Naive thymus-derived CD4-positive, alpha-beta T cell (primary cell): Measurements from ENCODE around the gene EVI5. TPM values are rescaled to one million over a fixed set of nuclear protein-coding genes. Genes with fewer than 3 reads are reported as not detected.

Experiments used
- ATAC-seq: fragments of 150-1000 bp; cut with Tn5 transposase; 2 replicates; pipeline ENCODE4 v1.10.0; 2021; ENCODE audit warnings: mild to moderate bottlenecking, moderate library complexity
- CTCF ChIA-PET: fragments of 350-600 bp; sonication (Branson Sonifier 250); formaldehyde crosslinking; loops from one replicate; lab custom pipeline; 2021; ENCODE audit warnings: antibody characterized with exemption; lab: Charles Lee
- POLR2A ChIA-PET: fragments of 350-600 bp; sonication (Branson Sonifier 250); formaldehyde crosslinking; loops from one replicate; lab custom pipeline; 2021; ENCODE audit warnings: antibody characterized with exemption, inconsistent platforms; lab: Charles Lee
- DNase-seq, 9 donors: peaks; one replicate each; pipeline versions ENCODE4 v3.0.0 to v3.0.0-alpha.2; 2020 to 2022; ENCODE audit warnings: mixed read lengths in 1 of 9
- H3K27ac ChIP-seq: one replicate; pipeline ENCODE4 v1.7.0; 2013; ENCODE audit warnings: mild to moderate bottlenecking, low read depth, low read length, moderate library complexity
- H3K27me3 ChIP-seq, 2 donors: one replicate each; pipeline ENCODE4 v1.7.0; 2013; ENCODE audit warnings: low read length in 2 of 2, mild to moderate bottlenecking in 2 of 2, moderate library complexity in 2 of 2; ENCODE audit not compliant: control insufficient read depth in 2 of 2, insufficient read depth in 2 of 2
- H3K36me3 ChIP-seq, 3 experiments: 1 replicate in 2 of 3; 2 replicates in 1 of 3; pipeline ENCODE4 v1.7.0; 2013; ENCODE audit warnings: low read length in 3 of 3, mild to moderate bottlenecking in 3 of 3, moderate library complexity in 1 of 3; ENCODE audit not compliant: insufficient read depth in 3 of 3, control insufficient read depth in 2 of 3
- H3K4me1 ChIP-seq, 2 donors: one replicate each; pipeline ENCODE4 v1.7.0; 2013; ENCODE audit warnings: low read length in 2 of 2, mild to moderate bottlenecking in 2 of 2, moderate library complexity in 1 of 2; ENCODE audit not compliant: control insufficient read depth in 2 of 2, insufficient read depth in 2 of 2
- H3K4me3 ChIP-seq: 2 replicates; pipeline ENCODE4 v1.7.0; 2013; ENCODE audit warnings: mild to moderate bottlenecking, low read length
- H3K9me3 ChIP-seq, 3 experiments: 1 replicate in 2 of 3; 2 replicates in 1 of 3; pipeline ENCODE4 v1.7.0; 2013; ENCODE audit warnings: low read length in 3 of 3; ENCODE audit not compliant: control insufficient read depth in 2 of 3
- H3K27ac Mint-ChIP-seq, 9 donors: one replicate each; pipeline ENCODE4 v1.8.0; 2020 to 2022; ENCODE audit warnings: mixed read lengths in 9 of 9, mild to moderate bottlenecking in 8 of 9, moderate library complexity in 5 of 9, inconsistent platforms in 2 of 9
- H3K27me3 Mint-ChIP-seq, 5 donors: one replicate each; pipeline ENCODE4 v1.8.0; 2021 to 2022; ENCODE audit warnings: mixed read lengths in 5 of 5, mild to moderate bottlenecking in 1 of 5
- H3K36me3 Mint-ChIP-seq, 5 donors: one replicate each; pipeline ENCODE4 v1.8.0; 2020 to 2022; ENCODE audit warnings: mixed read lengths in 5 of 5, mild to moderate bottlenecking in 3 of 5, inconsistent platforms in 1 of 5
- H3K4me1 Mint-ChIP-seq, 7 donors: one replicate each; pipeline ENCODE4 v1.8.0; 2020 to 2022; ENCODE audit warnings: mixed read lengths in 7 of 7, mild to moderate bottlenecking in 3 of 7, inconsistent platforms in 1 of 7
- H3K4me3 Mint-ChIP-seq, 10 donors: one replicate each; pipeline ENCODE4 v1.8.0; 2020 to 2022; ENCODE audit warnings: mild to moderate bottlenecking in 10 of 10, mixed read lengths in 10 of 10, moderate library complexity in 6 of 10, inconsistent platforms in 2 of 10
- H3K9me3 Mint-ChIP-seq, 11 donors: one replicate each; pipeline ENCODE4 v1.8.0; 2020 to 2022; ENCODE audit warnings: mixed read lengths in 11 of 11, mild to moderate bottlenecking in 4 of 11, inconsistent platforms in 1 of 11, moderate library complexity in 1 of 11
- intact Hi-C, 2 donors: fragments of 100-400 bp; cut with micrococcal nuclease; formaldehyde crosslinking; loops; one replicate each; pipeline ENCODE4 v1.15.1; 2023
- polyA plus RNA-seq, 2 donors: library from polyadenylated mRNA; unstranded; fragments of 300-500 nt; fragmentation: Illumina TruSeq; gene quantifications; one replicate each; pipeline ENCODE4 v1.2.3, GENCODE V29; 2021
- total RNA-seq, 6 experiments: library from RNA in 5 of 6; stranded (reverse) in 5 of 6; gene quantifications; 1 replicate in 5 of 6; 2 replicates in 1 of 6; pipeline ENCODE4 v1.2.3 and lab custom pipeline; 2021 to 2026

The EVI5 gene
- total and polyA plus RNA-seq, 7 experiments from 2014 or later: 0.20 to 12.3 (median 1.7) TPM

DNA sequence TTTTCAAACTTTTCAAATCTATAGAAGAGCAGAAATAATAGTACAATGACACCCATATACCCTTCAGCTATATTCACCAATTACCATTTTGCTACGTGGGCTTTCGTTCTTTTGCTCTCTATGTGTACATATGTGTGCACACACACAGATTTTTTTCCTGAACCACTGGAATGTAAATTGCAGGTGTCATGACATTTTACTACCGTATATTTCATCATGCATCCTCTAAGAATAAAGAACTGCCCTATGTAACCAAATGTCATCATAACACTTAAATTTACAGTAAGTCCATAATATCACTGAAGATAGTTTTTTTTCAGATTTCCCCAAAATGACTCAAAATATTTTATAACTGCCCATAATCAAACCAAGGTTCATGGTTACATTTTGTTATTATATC lies 209.8 kb downstream of the EVI5 start:
- DNase-seq (no peak), ATAC-seq (no peak)
- Histone ChIP-seq H3K4me3 (no peak overlapping the region), H3K27ac (no peak overlapping the region), H3K27me3 (no peaks in the 10 kb centered on the region), H3K9me3 (no peaks in the 10 kb centered on the region), H3K4me1 (no peaks in the 10 kb centered on the region), H3K36me3 (no peaks in the 10 kb centered on the region)
- intact Hi-C loops: no loop called here
- H3K36me3 Mint-ChIP-seq: no peaks in the 10 kb centered on the region
- H3K4me3 Mint-ChIP-seq: peak overlapping the region in 1 of 10 donors; percentile 81
- no peaks in the 10 kb centered on the region for H3K9me3 Mint-ChIP-seq
- no peaks in the 10 kb centered on the region for H3K27me3 Mint-ChIP-seq
- H3K4me1 Mint-ChIP-seq: peaks cover 0 to 78% (median 14%) of the 10 kb centered on the region in 7 donors
- H3K27ac Mint-ChIP-seq: peak overlapping the region in 2 of 9 donors; percentile 36 to 82
- CTCF ChIA-PET: no interaction called here
- POLR2A ChIA-PET: interaction anchor here (0.7 kb wide), 1 partner anchor 113 kb away, joined by 7 read pairs; no protein-coding TSS in a partner anchor

DNA sequence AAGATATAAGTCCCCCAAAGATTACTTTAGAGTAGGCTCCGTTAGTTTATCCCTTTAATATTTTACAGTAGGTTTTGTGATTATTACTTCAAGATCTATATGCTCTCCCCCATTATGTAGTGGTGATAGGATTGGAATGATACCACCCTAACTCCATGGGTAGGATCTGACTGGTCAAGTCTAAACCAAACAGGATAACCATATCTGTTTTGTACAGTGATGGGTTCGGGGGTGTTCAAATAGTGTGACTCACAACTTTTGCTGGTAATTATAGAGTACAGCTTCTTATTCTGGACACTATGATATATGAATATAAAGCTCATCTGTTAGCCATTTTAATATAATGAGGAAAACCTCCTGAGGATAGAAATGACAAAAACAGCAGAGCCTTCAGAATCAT lies 212.4 kb downstream of the EVI5 start:
- Mint-ChIP-seq H3K4me3 (peak overlapping the region in 1 of 10 donors; percentile 37), H3K4me1 (peaks cover 0 to 73% (median 8%) of the 10 kb centered on the region in 7 donors), H3K9me3 (no peaks in the 10 kb centered on the region), H3K27me3 (no peaks in the 10 kb centered on the region), H3K27ac (peak overlapping the region in 1 of 9 donors; percentile 59), H3K36me3 (no peaks in the 10 kb centered on the region)
- Histone ChIP-seq H3K27ac (no peak overlapping the region), H3K36me3 (no peaks in the 10 kb centered on the region), H3K9me3 (no peaks in the 10 kb centered on the region), H3K4me1 (no peaks in the 10 kb centered on the region), H3K27me3 (no peaks in the 10 kb centered on the region), H3K4me3 (no peak overlapping the region)
- intact Hi-C loops: loop anchor here in 1 of 2 donors (1.0 kb wide), 1 partner anchor 34 kb away; no protein-coding TSS in a partner anchor
- ATAC-seq (no peak), DNase-seq (no peak)
- CTCF ChIA-PET: no interaction called here
- POLR2A ChIA-PET: interaction anchor here (0.6 kb wide), 2 partner anchors 21 to 577 kb away, joined by 4 to 6 read pairs; no protein-coding TSS in a partner anchor

DNA sequence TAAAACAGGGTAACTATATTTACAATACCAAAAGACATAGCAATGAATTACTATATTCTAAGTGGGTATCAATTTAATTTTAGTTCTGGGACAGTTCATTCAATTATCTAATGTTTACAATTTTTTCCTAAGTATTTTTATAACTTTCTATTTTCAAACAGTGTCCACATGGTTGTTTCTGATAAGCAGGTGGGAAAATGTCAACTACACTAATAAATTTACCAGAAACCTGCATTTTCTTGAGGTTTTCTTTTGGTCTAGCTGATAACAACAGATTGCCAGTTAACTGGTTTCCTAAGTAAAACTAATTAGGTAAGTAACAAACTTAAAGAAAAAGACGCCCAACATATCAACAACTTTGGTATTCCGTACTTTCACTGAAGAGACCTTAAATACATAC lies 213.3 kb downstream of the EVI5 start:
- no peak overlapping the region for H3K4me3 ChIP-seq
- intact Hi-C loops: no loop called here
- Mint-ChIP-seq H3K9me3 (no peaks in the 10 kb centered on the region), H3K27me3 (no peaks in the 10 kb centered on the region), H3K27ac (peak overlapping the region in 2 of 9 donors; percentile 22 to 47), H3K36me3 (no peaks in the 10 kb centered on the region), H3K4me1 (peaks cover 0 to 66% (median 0%) of the 10 kb centered on the region in 7 donors), H3K4me3 (peak overlapping the region in 1 of 10 donors; percentile 28)
- no peak for ATAC-seq
- H3K27ac ChIP-seq: no peak overlapping the region
- no peaks in the 10 kb centered on the region for H3K4me1 ChIP-seq
- ChIA-PET CTCF (no interaction called here), POLR2A (interaction anchor here (1.3 kb wide), 1 partner anchor 8 kb away, joined by 5 read pairs; no protein-coding TSS in a partner anchor)
- H3K9me3 ChIP-seq: no peaks in the 10 kb centered on the region
- DNase-seq: no peak
- no peaks in the 10 kb centered on the region for H3K27me3 ChIP-seq
- H3K36me3 ChIP-seq: no peaks in the 10 kb centered on the region

DNA sequence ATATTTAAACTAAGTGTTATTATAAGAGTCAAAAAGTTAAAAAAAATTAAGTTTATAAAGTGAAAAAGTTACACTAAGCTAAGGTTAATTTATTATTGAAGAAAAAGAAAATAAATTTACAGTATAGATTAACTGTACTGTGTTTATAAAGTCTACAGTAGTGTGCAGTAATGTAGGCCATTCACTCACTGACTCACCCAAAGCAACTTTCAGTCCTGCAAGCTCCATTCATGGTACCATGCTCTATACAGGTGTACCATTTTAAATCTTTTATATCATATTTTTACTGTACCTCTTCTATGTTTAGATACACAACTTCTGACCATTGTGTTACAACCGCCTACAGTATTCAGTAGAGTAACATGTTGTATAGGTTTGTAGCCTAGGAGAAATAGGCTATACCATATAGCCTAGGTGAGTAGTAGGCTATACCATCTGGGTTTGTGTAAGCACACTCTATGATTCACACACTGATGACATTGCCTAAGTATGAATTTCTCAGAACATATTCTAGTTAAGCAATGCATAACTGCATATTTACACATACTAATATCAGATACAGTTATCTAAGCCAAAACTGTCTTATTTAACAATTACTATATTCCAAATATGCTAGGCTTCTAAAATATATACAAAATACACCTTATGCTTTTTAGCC lies 217.6 kb downstream of the EVI5 start:
- Histone ChIP-seq H3K9me3 (no peaks in the 10 kb centered on the region), H3K4me3 (no peak overlapping the region), H3K27ac (no peak overlapping the region), H3K36me3 (no peaks in the 10 kb centered on the region), H3K27me3 (no peaks in the 10 kb centered on the region), H3K4me1 (no peaks in the 10 kb centered on the region)
- Mint-ChIP-seq H3K36me3 (no peaks in the 10 kb centered on the region), H3K4me3 (no peak overlapping the region), H3K4me1 (peaks cover 0 to 54% (median 0%) of the 10 kb centered on the region in 7 donors), H3K27me3 (no peaks in the 10 kb centered on the region), H3K27ac (no peak overlapping the region), H3K9me3 (no peaks in the 10 kb centered on the region)
- intact Hi-C loops: no loop called here
- DNase-seq (no peak), ATAC-seq (no peak)
- ChIA-PET CTCF (interaction anchor here (0.6 kb wide), 1 partner anchor 11 kb away, joined by 5 read pairs; no protein-coding TSS in a partner anchor), POLR2A (no interaction called here)

DNA sequence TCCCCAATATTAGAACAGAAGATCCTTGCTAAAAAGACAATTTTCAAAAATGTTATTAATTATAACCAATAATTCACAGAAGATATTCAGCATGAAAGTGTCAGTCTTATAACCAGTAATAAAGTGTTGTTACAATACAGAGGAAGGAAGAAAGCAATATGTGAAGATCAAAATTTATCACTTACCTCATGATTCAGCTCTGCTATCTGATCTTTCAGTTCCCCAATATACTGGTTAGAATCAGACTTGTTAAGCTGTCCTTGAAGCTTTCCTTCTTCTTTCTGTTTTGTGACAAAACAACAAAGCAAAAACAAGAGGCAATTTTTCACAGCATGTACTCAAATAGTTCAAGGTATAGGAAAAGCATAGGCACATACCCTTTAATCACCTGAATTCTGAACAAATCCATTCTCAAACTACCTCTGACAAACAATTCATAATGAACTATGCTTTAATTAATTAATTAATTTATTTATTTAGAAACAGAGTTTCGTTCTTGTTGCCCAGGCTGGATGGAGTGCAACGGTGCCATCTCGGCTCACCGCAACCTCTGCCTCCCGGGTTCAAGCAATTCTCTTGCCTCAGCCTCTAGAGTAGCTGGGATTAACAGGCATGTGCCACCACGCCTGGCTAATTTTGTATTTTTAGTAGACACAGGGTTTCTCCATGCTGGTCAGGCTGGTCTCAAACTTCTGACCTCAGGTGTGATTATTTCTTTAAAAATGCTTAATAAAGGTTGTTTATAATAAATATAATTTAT lies 221.3 kb downstream of the EVI5 start:
- H3K27ac Mint-ChIP-seq: peak overlapping the region in 1 of 9 donors; percentile 55
- CTCF ChIA-PET: no interaction called here
- peak; percentile 63 for ATAC-seq

DNA sequence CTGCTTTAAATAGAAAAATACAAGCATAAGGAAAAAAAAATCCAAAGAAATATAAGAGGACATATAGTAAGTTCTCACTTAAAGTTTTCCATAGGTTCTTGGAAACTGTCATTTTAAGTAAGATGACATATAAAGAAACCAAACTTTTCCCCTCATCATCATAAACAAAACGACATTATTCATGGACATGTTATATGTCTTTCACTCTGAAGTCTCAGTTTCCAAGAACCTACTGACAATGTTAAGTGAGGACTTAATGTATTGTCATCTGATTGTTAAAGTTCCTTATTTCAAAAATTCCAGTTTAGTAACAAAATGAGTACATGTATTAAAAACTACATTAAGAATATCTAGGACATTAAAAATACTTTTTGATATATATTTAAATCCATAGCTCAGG lies 228.6 kb downstream of the EVI5 start:
- CTCF ChIA-PET: interaction anchor here (0.7 to 0.8 kb wide), 3 partner anchors 11 to 19 kb away, joined by 3 to 5 read pairs (median 3); no protein-coding TSS in a partner anchor
- no peak overlapping the region for H3K4me3 ChIP-seq
- H3K4me1 Mint-ChIP-seq: peaks cover 6 to 47% (median 19%) of the 10 kb centered on the region in 7 donors
- H3K36me3 Mint-ChIP-seq: peaks cover 0 to 9% (median 0%) of the 10 kb centered on the region in 5 donors
- no peaks in the 10 kb centered on the region for H3K36me3 ChIP-seq
- H3K27me3 ChIP-seq: no peaks in the 10 kb centered on the region
- H3K4me1 ChIP-seq: no peaks in the 10 kb centered on the region
- no peak for ATAC-seq
- H3K27me3 Mint-ChIP-seq: no peaks in the 10 kb centered on the region
- peaks cover 0 to 3% (median 0%) of the 10 kb centered on the region in 11 donors for H3K9me3 Mint-ChIP-seq
- DNase-seq: no peak
- POLR2A ChIA-PET: interaction anchor here (0.8 kb wide), 1 partner anchor 26 kb away, joined by 3 read pairs; no protein-coding TSS in a partner anchor
- no peak overlapping the region for H3K27ac Mint-ChIP-seq
- H3K9me3 ChIP-seq: no peaks in the 10 kb centered on the region
- H3K27ac ChIP-seq: no peak overlapping the region
- intact Hi-C loops: no loop called here
- H3K4me3 Mint-ChIP-seq: no peak overlapping the region

More for the DNA sequence above, 221.3 kb downstream of the EVI5 start:
- intact Hi-C loops: loop anchor here (2.0 kb wide), 2 partner anchors 19 kb away; no protein-coding TSS in a partner anchor
- POLR2A ChIA-PET: no interaction called here
- Histone ChIP-seq H3K4me1 (no peaks in the 10 kb centered on the region), H3K36me3 (no peaks in the 10 kb centered on the region), H3K27me3 (no peaks in the 10 kb centered on the region), H3K4me3 (no peak overlapping the region), H3K9me3 (no peaks in the 10 kb centered on the region), H3K27ac (no peak overlapping the region)
- H3K36me3 Mint-ChIP-seq: peaks cover 0 to 4% (median 0%) of the 10 kb centered on the region in 5 donors
- no peaks in the 10 kb centered on the region for H3K27me3 Mint-ChIP-seq
- H3K4me3 Mint-ChIP-seq: no peak overlapping the region
- no peaks in the 10 kb centered on the region for H3K9me3 Mint-ChIP-seq
- no peak for DNase-seq
- peaks cover 0 to 34% (median 5%) of the 10 kb centered on the region in 7 donors for H3K4me1 Mint-ChIP-seq
